Measurements from ENCODE around the gene PRPF8. TPM values are rescaled to one million over a fixed set of nuclear protein-coding genes. Genes with fewer than 3 reads are reported as not detected.
"Not testable (repeated sequence)": the region's sequence is repeated elsewhere in the genome, so short reads cannot be mapped to it uniquely, and the experiment has no call there.

PRPF8 gene
- total RNA-seq, 2 donors from 2014 or later: 298 to 375 TPM

- H3K27me3 Mint-ChIP-seq (ENCODE audit: insufficient read depth): peaks cover 11% of the 10 kb centered on the region
- Histone ChIP-seq H3K27me3 (ENCODE audit: control insufficient read depth, insufficient read depth, low read length, poor library complexity, severe bottlenecking) (no peaks in the 10 kb centered on the region), H3K27ac (ENCODE audit: low read depth, low read length) (no peak overlapping the region), H3K4me1 (ENCODE audit: control insufficient read depth, insufficient read depth, low read length) (no peaks in the 10 kb centered on the region), H3K9me3 (ENCODE audit: control insufficient read depth, low read length) (no peaks in the 10 kb centered on the region), H3K9ac (ENCODE audit: extremely low read depth, low read length, poor library complexity, severe bottlenecking) (no peak overlapping the region), H3K4me3 (ENCODE audit: low read length) (no peak overlapping the region), H3K36me3 (ENCODE audit: control insufficient read depth, insufficient read depth, low read length) (peaks cover 6% of the 10 kb centered on the region)
- H3K9me3 Mint-ChIP-seq: no peaks in the 10 kb centered on the region
- 87 to 91% methylated on average over 4 to 5 of the region's 5 CpGs for WGBS, 2 experiments (ENCODE audit: insufficient coverage in 1 of 2, insufficient read length in 1 of 2)
- no peak overlapping the region for H3K4me3 Mint-ChIP-seq
- H3K27ac Mint-ChIP-seq: no peak overlapping the region
- no peak for TF ChIP-seq CTCF (conservative IDR thresholded peaks at IDR 0.05)
- H3K36me3 Mint-ChIP-seq (ENCODE audit: low read depth): peaks cover 5% of the 10 kb centered on the region
- H3K4me1 Mint-ChIP-seq: peaks cover 6% of the 10 kb centered on the region
- no peak for DNase-seq
These were observed 22.4 kb upstream of the PRPF8 start for GRCh38 chr17:1707107-1707506.

- H3K27me3 ChIP-seq (ENCODE audit: control insufficient read depth, insufficient read depth, low read length, poor library complexity, severe bottlenecking): no peaks in the 10 kb centered on the region
- Mint-ChIP-seq H3K36me3 (ENCODE audit: low read depth) (no peaks in the 10 kb centered on the region), H3K4me1 (no peaks in the 10 kb centered on the region), H3K4me3 (no peak overlapping the region), H3K27me3 (ENCODE audit: insufficient read depth) (peaks cover 9% of the 10 kb centered on the region), H3K9me3 (no peaks in the 10 kb centered on the region), H3K27ac (no peak overlapping the region)
- no peak for TF ChIP-seq CTCF (conservative IDR thresholded peaks at IDR 0.05)
- no peak for DNase-seq
- H3K4me1 ChIP-seq (ENCODE audit: control insufficient read depth, insufficient read depth, low read length): no peaks in the 10 kb centered on the region
- no peaks in the 10 kb centered on the region for H3K9me3 ChIP-seq (ENCODE audit: control insufficient read depth, low read length)
- WGBS, 2 experiments (ENCODE audit: insufficient coverage in 1 of 2, insufficient read length in 1 of 2): 83 to 88% methylated on average over 7 of the region's 7 CpGs
- H3K36me3 ChIP-seq (ENCODE audit: control insufficient read depth, insufficient read depth, low read length): no peaks in the 10 kb centered on the region
- no peak overlapping the region for H3K4me3 ChIP-seq (ENCODE audit: low read length)
- H3K9ac ChIP-seq (ENCODE audit: extremely low read depth, low read length, poor library complexity, severe bottlenecking): no peak overlapping the region
- no peak overlapping the region for H3K27ac ChIP-seq (ENCODE audit: low read depth, low read length)
These were observed 20.3 kb upstream of the PRPF8 start for GRCh38 chr17:1705004-1705403.

- Histone ChIP-seq H3K4me1 (ENCODE audit: control insufficient read depth, insufficient read depth, low read length) (no peaks in the 10 kb centered on the region), H3K27me3 (ENCODE audit: control insufficient read depth, insufficient read depth, low read length, poor library complexity, severe bottlenecking) (no peaks in the 10 kb centered on the region), H3K9ac (ENCODE audit: extremely low read depth, low read length, poor library complexity, severe bottlenecking) (no peak overlapping the region), H3K4me3 (ENCODE audit: low read length) (no peak overlapping the region), H3K9me3 (ENCODE audit: control insufficient read depth, low read length) (no peaks in the 10 kb centered on the region), H3K27ac (ENCODE audit: low read depth, low read length) (no peak overlapping the region), H3K36me3 (ENCODE audit: control insufficient read depth, insufficient read depth, low read length) (no peaks in the 10 kb centered on the region)
- WGBS, 2 experiments (ENCODE audit: insufficient coverage in 1 of 2, insufficient read length in 1 of 2): 76 to 77% methylated on average over 3 of the region's 4 CpGs
- Mint-ChIP-seq H3K36me3 (ENCODE audit: low read depth) (no peaks in the 10 kb centered on the region), H3K9me3 (no peaks in the 10 kb centered on the region), H3K4me3 (no peak overlapping the region), H3K27ac (no peak overlapping the region), H3K27me3 (ENCODE audit: insufficient read depth) (peaks cover 7% of the 10 kb centered on the region), H3K4me1 (no peaks in the 10 kb centered on the region)
- TF ChIP-seq CTCF (conservative IDR thresholded peaks at IDR 0.05): no peak
- DNase-seq: no peak
These were observed 18.4 kb upstream of the PRPF8 start for GRCh38 chr17:1703063-1703462.

GRCh38 chr17:1699891-1700290 is 15.2 kb upstream of the PRPF8 start:
- not testable (repeated sequence) for H3K27ac Mint-ChIP-seq; H3K27me3 ChIP-seq (ENCODE audit: control insufficient read depth, insufficient read depth, low read length, poor library complexity, severe bottlenecking); H3K9ac ChIP-seq (ENCODE audit: extremely low read depth, low read length, poor library complexity, severe bottlenecking); H3K4me1 Mint-ChIP-seq; H3K27ac ChIP-seq (ENCODE audit: low read depth, low read length); DNase-seq; H3K4me3 ChIP-seq (ENCODE audit: low read length); H3K9me3 ChIP-seq (ENCODE audit: control insufficient read depth, low read length); H3K4me3 Mint-ChIP-seq; H3K36me3 Mint-ChIP-seq (ENCODE audit: low read depth); H3K27me3 Mint-ChIP-seq (ENCODE audit: insufficient read depth); H3K9me3 Mint-ChIP-seq; H3K4me1 ChIP-seq (ENCODE audit: control insufficient read depth, insufficient read depth, low read length); H3K36me3 ChIP-seq (ENCODE audit: control insufficient read depth, insufficient read depth, low read length)
- 67 to 90% methylated on average over 4 to 5 of the region's 5 CpGs for WGBS, 2 experiments (ENCODE audit: insufficient coverage in 1 of 2, insufficient read length in 1 of 2)

Data from endodermal cell (in vitro differentiated cells).